ENCODE results near the gene CACNA1G.

Gene CACNA1G

GRCh38 chr17:50588391-50589049 lies 28.0 kb downstream of the CACNA1G start:
- no peak for DNase-seq (ENCODE audit: low read depth)

GRCh38 chr17:50589095-50589705 lies 28.7 kb downstream of the CACNA1G start:
- no peak for DNase-seq (ENCODE audit: low read depth)

GRCh38 chr17:50590946-50591737 lies 30.6 kb downstream of the CACNA1G start:
- no peak for DNase-seq (ENCODE audit: low read depth)

- no peak for DNase-seq (ENCODE audit: low read depth)
Observed at GRCh38 chr17:50593321-50593720, 32.8 kb downstream of the CACNA1G start.

- no peak for DNase-seq (ENCODE audit: low read depth)
Observed at GRCh38 chr17:50594128-50594823, 33.8 kb downstream of the CACNA1G start.

GRCh38 chr17:50594892-50595291 lies 34.4 kb downstream of the CACNA1G start:
- DNase-seq (ENCODE audit: low read depth), result no peak

GRCh38 chr17:50596191-50597037 lies 35.9 kb downstream of the CACNA1G start:
- no peak for DNase-seq (ENCODE audit: low read depth)

GRCh38 chr17:50598487-50598886 lies 38.0 kb downstream of the CACNA1G start:
- DNase-seq (ENCODE audit: low read depth), result no peak

GRCh38 chr17:50599606-50600005 lies 39.1 kb downstream of the CACNA1G start:
- DNase-seq (ENCODE audit: low read depth), result no peak

GRCh38 chr17:50601823-50602375 lies 41.4 kb downstream of the CACNA1G start:
- no peak for DNase-seq (ENCODE audit: low read depth)

GRCh38 chr17:50602836-50603235 lies 42.3 kb downstream of the CACNA1G start:
- no peak for DNase-seq (ENCODE audit: low read depth)

- no peak for DNase-seq (ENCODE audit: low read depth)
Observed at GRCh38 chr17:50603340-50603739, 42.8 kb downstream of the CACNA1G start.

- DNase-seq (ENCODE audit: low read depth), result no peak
Observed at GRCh38 chr17:50604513-50604912, 44.0 kb downstream of the CACNA1G start.

- DNase-seq (ENCODE audit: low read depth), result no peak
Observed at GRCh38 chr17:50605429-50605828, 44.9 kb downstream of the CACNA1G start.

- no peak for DNase-seq (ENCODE audit: low read depth)
Observed at GRCh38 chr17:50607522-50608175, 47.1 kb downstream of the CACNA1G start.

GRCh38 chr17:50608700-50609379 lies 48.3 kb downstream of the CACNA1G start:
- no peak for DNase-seq (ENCODE audit: low read depth)

GRCh38 chr17:50609380-50610074 lies 49.0 kb downstream of the CACNA1G start:
- DNase-seq (ENCODE audit: low read depth), result no peak

GRCh38 chr17:50611634-50612033 lies 51.1 kb downstream of the CACNA1G start:
- no peak for DNase-seq (ENCODE audit: low read depth)

GRCh38 chr17:50612281-50612680 lies 51.8 kb downstream of the CACNA1G start:
- DNase-seq (ENCODE audit: low read depth), result no peak

Data from stimulated activated CD8-positive, alpha-beta memory T cell treated with anti-CD3 and anti-CD28 coated beads, Interleukin-15, amount 100 ng/mL, for 1 hour (primary cell).